Stimulated activated CD4-positive, alpha-beta T cell treated with anti-CD3 and anti-CD28 coated beads, Interleukin-4, amount 100 ng/mL, for 4 hours (primary cell): ENCODE results near the gene SPEM1.
A peak's percentile ranks its signal among the peaks of the same experiment; 100 is the strongest.
"Not testable (repeated sequence)": the region's sequence is repeated elsewhere in the genome, so short reads cannot be mapped to it uniquely, and the experiment has no call there.

Experiments used
- DNase-seq, 2 experiments: peaks; one replicate each; pipeline ENCODE4 v3.0.0-alpha.2; 2020

The SPEM1 gene

DNA sequence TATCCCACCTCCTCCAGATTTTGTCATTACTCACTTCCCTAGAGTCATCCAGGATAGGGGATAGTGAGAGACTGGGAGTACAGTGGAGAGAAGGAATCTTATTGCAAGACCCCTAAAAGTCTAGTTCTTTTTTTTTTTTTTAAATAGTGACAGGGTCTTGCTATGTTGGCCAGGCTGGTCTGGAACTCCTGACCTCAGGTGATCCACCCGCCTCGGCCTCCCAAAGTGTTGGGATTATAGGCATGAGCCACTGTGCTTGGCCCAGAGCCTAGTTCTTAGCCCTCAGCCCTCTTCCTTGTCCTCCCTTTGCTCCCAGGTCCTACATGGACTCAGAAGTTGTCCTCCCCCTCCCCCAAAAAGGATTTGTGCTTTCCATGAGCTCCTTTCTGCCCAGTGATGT lies 22.0 kb downstream of the SPEM1 start:
- no peak for DNase-seq

GRCh38 chr17:7443499-7444485 lies 23.7 kb downstream of the SPEM1 start:
- DNase-seq, result no peak

DNA sequence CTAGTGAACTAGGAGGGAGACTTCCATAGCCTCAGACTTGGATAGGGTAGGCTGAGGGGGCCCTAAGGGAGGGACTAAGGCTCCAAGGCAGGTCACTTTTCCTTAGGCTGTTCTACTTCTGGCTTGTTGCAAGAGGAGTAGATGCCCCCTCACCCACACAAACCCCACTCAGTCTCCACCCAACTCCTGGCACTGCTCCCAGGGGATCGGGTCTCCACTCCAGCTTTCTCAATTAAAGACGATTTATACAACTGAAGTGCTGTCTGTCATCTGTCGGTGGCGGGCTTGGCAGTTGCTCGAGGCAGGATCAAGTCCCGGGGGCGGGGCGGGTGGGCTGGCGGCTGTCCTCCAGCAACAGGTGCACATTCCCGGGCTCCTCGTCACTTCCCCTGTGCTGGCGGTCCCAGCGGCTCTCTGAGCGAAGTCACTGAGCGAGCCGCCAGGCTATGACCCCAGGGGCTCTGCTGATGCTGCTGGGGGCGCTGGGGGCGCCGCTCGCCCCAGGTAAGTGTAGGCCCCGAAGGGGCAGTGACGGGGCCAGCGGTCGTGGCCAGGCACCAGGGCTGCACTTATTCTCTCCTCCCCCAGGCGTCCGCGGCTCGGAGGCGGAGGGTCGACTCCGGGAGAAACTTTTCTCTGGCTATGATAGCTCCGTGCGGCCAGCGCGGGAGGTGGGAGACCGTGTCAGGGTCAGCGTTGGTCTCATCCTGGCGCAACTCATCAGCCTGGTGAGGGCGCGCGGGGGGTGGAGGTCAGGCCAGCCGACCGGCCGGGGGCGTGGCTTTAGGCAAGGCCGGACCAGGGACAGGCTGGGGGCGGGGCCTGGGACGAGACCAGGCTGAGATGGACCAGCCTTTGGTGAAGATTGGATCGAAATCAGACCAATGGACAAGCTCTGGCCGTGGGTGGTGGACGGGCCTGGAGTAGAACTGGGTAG lies 24.8 kb downstream of the SPEM1 start, which contains the start of gene CHRNB1:
TSS of gene CHRNB1 (plus strand) at position 380 of the 937 bp plus-strand sequence. CDS start at position 447, 67 bp downstream.
- no peak for DNase-seq

- DNase-seq, result peak in 1 of 2 experiments; percentile 17
These were observed 25.5 kb downstream of the SPEM1 start for GRCh38 chr17:7445619-7445968.

- no peak for DNase-seq
These were observed 28.3 kb downstream of the SPEM1 start for GRCh38 chr17:7448461-7448860.

- no peak for DNase-seq
These were observed 39.9 kb downstream of the SPEM1 start for GRCh38 chr17:7459961-7460545.

DNA sequence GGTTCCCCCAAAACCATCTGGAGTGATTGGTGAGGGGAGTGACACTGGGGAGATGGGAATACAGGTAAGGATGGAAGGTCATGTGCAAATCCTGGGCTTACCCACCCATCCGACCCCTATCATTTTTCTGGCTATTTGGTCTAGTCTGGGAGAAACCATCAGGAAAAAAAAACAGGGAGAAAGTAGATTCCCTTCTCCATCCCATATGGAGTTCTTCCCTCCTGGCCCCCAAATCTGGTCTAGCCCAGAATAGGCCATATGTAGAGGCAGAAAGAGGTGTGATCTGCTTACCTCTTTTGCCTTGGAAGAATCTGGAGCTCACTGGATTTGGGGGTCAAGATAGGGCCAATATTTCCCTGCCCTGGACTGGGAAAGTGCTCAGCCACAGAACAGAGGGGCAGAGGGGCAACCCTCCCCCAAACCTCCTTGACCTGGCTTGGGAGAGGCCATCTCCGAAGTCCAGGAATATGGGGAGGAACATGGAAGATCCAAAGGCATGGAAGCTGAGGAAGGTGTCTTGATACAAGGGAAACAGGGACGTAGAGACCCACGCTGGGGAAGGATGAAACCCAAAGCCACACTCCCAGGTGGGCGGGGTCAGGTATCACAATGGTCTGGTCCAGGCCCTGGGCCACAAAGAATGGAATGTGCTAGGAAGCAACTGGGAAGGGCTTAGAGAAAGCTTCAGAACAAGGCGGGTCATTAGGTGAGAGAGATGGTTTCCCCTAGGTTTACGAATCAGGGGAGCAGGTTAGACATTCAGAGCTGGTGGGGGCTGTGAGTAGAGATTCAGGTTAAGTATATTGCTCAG lies 40.9 kb downstream of the SPEM1 start:
- DNase-seq, result no peak

DNA sequence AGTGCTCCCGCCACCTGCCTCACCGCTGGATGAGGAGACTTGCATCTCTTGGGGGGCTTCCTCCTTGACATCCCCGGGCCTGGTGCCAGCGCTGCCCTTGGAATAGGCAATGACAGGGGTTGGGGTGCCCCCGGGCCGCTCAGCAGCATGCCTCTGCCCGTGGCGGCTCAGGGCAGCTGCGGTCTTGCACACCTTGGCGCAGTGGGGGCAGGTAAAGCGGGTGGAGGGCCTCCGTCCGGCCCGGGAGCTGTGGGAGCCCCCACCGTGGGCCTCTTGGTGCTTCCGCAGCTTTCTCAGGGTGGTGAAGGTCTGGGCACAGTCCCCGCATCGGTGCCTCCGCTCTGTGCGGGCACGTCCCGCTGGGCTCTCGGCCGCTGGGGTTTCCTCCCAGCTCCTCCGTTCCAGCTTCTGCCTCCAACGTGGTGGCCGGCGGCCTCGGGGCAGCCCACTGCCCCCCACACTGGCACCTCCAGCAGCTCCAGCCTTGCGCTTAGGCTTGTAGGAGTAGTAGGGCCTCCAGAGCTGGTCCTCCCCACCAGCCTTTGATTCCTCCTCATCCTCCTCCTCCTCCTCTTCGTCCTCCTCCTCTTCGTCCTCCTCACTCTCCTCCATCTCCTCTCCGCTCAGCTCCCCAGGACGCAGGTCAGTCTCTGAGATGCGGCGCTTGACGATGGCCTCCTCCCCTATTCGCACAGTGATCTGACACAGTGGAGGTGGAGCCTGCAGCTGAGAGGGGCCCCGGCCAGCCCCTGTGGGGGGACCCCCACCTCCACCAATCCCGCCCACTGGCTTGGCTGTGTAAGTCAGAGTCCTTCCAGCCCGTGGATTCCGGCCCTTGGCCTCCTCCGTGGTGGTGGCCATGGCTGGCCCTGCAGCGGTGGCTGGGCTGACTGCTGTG lies 42.6 kb downstream of the SPEM1 start:
- DNase-seq, result no peak

GRCh38 chr17:7463372-7463846 lies 43.3 kb downstream of the SPEM1 start:
- DNase-seq, result no peak

DNA sequence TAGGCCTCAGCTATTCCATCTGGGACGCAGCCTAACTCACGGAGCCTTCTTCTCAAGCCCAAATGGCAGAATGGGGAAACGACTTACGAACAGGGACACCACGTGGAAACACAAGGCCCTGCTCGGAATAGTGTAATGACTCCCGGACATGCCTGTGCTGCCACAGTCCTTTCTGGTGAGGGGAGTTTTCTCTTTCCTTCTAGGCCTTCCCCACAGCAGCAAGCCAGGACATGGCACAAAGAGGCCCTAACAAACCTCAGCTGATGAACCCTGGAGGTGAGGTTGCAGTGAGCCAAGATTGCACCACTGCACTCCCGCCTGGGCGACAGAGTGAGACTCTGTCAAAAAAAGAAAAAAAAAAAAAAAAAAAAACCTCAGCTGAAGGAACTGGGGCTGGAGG lies 44.0 kb downstream of the SPEM1 start:
- DNase-seq, result no peak

DNA sequence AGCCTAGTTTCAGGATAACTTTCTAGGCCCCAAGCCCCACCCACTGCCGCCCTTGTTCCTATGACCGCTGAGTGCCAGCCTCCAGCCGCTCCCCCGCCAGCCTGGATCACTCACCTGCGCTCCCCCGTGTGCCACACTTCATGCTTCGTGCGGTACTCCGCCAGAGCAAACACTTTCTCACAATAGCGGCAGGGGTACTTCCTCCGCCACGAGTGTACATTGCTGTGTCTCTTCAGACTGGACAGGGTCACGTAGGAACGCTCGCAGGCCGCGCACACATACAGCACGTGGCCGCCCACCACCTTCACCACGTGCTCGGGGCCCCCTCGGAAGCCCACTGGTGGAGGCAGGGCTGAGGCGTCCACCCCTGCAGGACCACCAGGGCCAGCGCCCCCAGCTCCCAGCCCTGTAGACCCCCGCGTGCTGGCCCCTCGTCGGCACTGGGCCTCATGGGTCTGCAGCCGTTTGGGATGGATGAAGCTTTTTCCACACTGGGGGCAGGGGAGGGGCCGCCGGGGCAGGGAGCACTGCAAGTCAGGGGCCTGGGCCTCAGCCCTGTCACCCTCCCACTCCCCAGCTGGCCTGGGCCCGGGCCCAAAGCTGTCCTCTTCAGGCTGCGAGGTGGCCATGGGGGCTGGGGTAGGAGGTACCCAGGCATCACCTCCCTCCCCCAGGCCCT lies 45.6 kb downstream of the SPEM1 start:
- no peak for DNase-seq

GRCh38 chr17:7466318-7466638 lies 46.2 kb downstream of the SPEM1 start:
- DNase-seq, result no peak

- no peak for DNase-seq
These were observed 46.7 kb downstream of the SPEM1 start for GRCh38 chr17:7466639-7467341.

DNA sequence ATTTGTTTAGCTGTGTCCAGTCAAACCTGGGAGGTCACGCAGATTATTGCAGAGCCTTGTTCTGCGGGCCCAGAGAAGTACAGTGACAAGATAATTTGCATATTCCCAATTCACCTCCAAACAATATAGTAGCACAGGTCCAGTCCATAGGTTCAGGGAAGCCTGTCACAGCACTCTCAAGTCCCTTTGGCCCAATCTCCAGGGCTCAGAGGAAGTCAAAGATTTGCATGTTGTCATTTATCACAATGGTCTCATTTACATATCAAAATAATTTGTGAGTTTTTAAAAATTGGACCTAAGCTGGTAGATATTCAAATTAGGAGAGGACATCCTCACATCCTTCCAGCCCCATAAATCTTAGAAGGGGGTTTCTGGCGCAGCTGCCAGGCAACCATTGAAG lies 47.4 kb downstream of the SPEM1 start:
- DNase-seq, result no peak

GRCh38 chr17:7468290-7468689 lies 48.2 kb downstream of the SPEM1 start:
- DNase-seq, result no peak

GRCh38 chr17:7468804-7469389 lies 48.8 kb downstream of the SPEM1 start:
- no peak for DNase-seq

GRCh38 chr17:7469843-7470242 lies 49.7 kb downstream of the SPEM1 start:
- not testable (repeated sequence) for DNase-seq

- not testable (repeated sequence) for DNase-seq
These were observed 50.4 kb downstream of the SPEM1 start for GRCh38 chr17:7470457-7470973.
